Measurements from ENCODE around the gene AMPH. TPM values are rescaled to one million over a fixed set of nuclear protein-coding genes. Genes with fewer than 3 reads are reported as not detected.
"Not testable (repeated sequence)": the region's sequence is repeated elsewhere in the genome, so short reads cannot be mapped to it uniquely, and the experiment has no call there.

The AMPH gene
- total and polyA plus RNA-seq, 4 donors, result 0.18 to 6.6 (median 3.6) TPM

- no peak for TF ChIP-seq CTCF (IDR thresholded peaks at IDR 0.05; ENCODE audit: control extremely low read depth, extremely low read depth)
These were observed 46.5 kb downstream of the AMPH start for GRCh38 chr7:38584443-38585210.

GRCh38 chr7:38580485-38580884, 50.7 kb downstream of the AMPH start:
- Histone ChIP-seq H3K27ac (ENCODE audit: low read depth in 1 of 2, low read length in 1 of 2) (no peak overlapping the region), H3K4me3 (no peak overlapping the region), H3K9ac (ENCODE audit: insufficient read depth in 1 of 2, low read length in 2 of 2) (no peak overlapping the region), H3K27me3 (ENCODE audit: control insufficient read depth in 3 of 3, insufficient read depth in 3 of 3, low read length in 2 of 3) (no peaks in the 10 kb centered on the region), H3K36me3 (ENCODE audit: control insufficient read depth in 4 of 4, insufficient read depth in 4 of 4, low read length in 4 of 4) (no peaks in the 10 kb centered on the region), H3K9me3 (ENCODE audit: control insufficient read depth in 4 of 4, insufficient read depth in 3 of 4, low read length in 3 of 4) (peaks cover 0 to 2% (median 0%) of the 10 kb centered on the region in 4 donors), H3K4me1 (ENCODE audit: control insufficient read depth in 5 of 5, insufficient read depth in 5 of 5, low read length in 5 of 5) (peaks cover 0 to 12% (median 0%) of the 10 kb centered on the region in 5 donors)
- WGBS, 2 donors, result 72 to 95% methylated on average over 5 of the region's 5 CpGs
- no peak for TF ChIP-seq CTCF (IDR thresholded peaks at IDR 0.05; ENCODE audit: control extremely low read depth, extremely low read depth)
- ATAC-seq (ENCODE audit: insufficient read depth, low FRiP score) (no peak), DNase-seq (no peak)

More at GRCh38 chr7:38584443-38585210, 46.5 kb downstream of the AMPH start:
- no peaks in the 10 kb centered on the region for H3K27me3 ChIP-seq (ENCODE audit: control insufficient read depth in 3 of 3, insufficient read depth in 3 of 3, low read length in 2 of 3)
- no peak overlapping the region for H3K4me3 ChIP-seq
- peak overlapping the region in 1 of 2 donors; percentile 36 for H3K27ac ChIP-seq (ENCODE audit: low read depth in 1 of 2, low read length in 1 of 2)
- no peak overlapping the region for H3K9ac ChIP-seq (ENCODE audit: insufficient read depth in 1 of 2, low read length in 2 of 2)
- H3K4me1 ChIP-seq (ENCODE audit: control insufficient read depth in 5 of 5, insufficient read depth in 5 of 5, low read length in 5 of 5), result peaks cover 0 to 14% (median 0%) of the 10 kb centered on the region in 5 donors
- no peaks in the 10 kb centered on the region for H3K36me3 ChIP-seq (ENCODE audit: control insufficient read depth in 4 of 4, insufficient read depth in 4 of 4, low read length in 4 of 4)
- DNase-seq (no peak), ATAC-seq (ENCODE audit: insufficient read depth, low FRiP score) (no peak)
- WGBS, 2 donors, result 81 to 93% methylated on average over 11 of the region's 11 CpGs
- peaks cover 0 to 2% (median 0%) of the 10 kb centered on the region in 4 donors for H3K9me3 ChIP-seq (ENCODE audit: control insufficient read depth in 4 of 4, insufficient read depth in 3 of 4, low read length in 3 of 4)

- Histone ChIP-seq H3K27ac (ENCODE audit: low read depth in 1 of 2, low read length in 1 of 2) (no peak overlapping the region), H3K36me3 (ENCODE audit: control insufficient read depth in 4 of 4, insufficient read depth in 4 of 4, low read length in 4 of 4) (no peaks in the 10 kb centered on the region), H3K9me3 (ENCODE audit: control insufficient read depth in 4 of 4, insufficient read depth in 3 of 4, low read length in 3 of 4) (peaks cover 0 to 2% (median 0%) of the 10 kb centered on the region in 4 donors), H3K9ac (ENCODE audit: insufficient read depth in 1 of 2, low read length in 2 of 2) (no peak overlapping the region), H3K4me1 (ENCODE audit: control insufficient read depth in 5 of 5, insufficient read depth in 5 of 5, low read length in 5 of 5) (no peaks in the 10 kb centered on the region), H3K4me3 (no peak overlapping the region), H3K27me3 (ENCODE audit: control insufficient read depth in 3 of 3, insufficient read depth in 3 of 3, low read length in 2 of 3) (no peaks in the 10 kb centered on the region)
- DNase-seq, result no peak
- no peak for ATAC-seq (ENCODE audit: insufficient read depth, low FRiP score)
- TF ChIP-seq CTCF (IDR thresholded peaks at IDR 0.05; ENCODE audit: control extremely low read depth, extremely low read depth), result no peak
- whole genome bisulfite sequencing, 2 donors, result 56 to 62% methylated on average over 5 of the region's 5 CpGs
These were observed 57.1 kb downstream of the AMPH start for GRCh38 chr7:38574086-38574485.

- ATAC-seq (ENCODE audit: insufficient read depth, low FRiP score); H3K36me3 ChIP-seq (ENCODE audit: control insufficient read depth in 4 of 4, insufficient read depth in 4 of 4, low read length in 4 of 4); H3K4me3 ChIP-seq; H3K27me3 ChIP-seq (ENCODE audit: control insufficient read depth in 3 of 3, insufficient read depth in 3 of 3, low read length in 2 of 3); H3K9me3 ChIP-seq (ENCODE audit: control insufficient read depth in 4 of 4, insufficient read depth in 3 of 4, low read length in 3 of 4); DNase-seq; H3K27ac ChIP-seq (ENCODE audit: low read depth in 1 of 2, low read length in 1 of 2); H3K9ac ChIP-seq (ENCODE audit: insufficient read depth in 1 of 2, low read length in 2 of 2); H3K4me1 ChIP-seq (ENCODE audit: control insufficient read depth in 5 of 5, insufficient read depth in 5 of 5, low read length in 5 of 5): not testable (repeated sequence)
- 75 to 90% methylated on average over 2 of the region's 2 CpGs for WGBS, 2 donors
These were observed 59.6 kb downstream of the AMPH start for GRCh38 chr7:38571620-38572019.

Data from lung (tissue), 12 donors.